Measurements from ENCODE around the gene EBF3.

DNA sequence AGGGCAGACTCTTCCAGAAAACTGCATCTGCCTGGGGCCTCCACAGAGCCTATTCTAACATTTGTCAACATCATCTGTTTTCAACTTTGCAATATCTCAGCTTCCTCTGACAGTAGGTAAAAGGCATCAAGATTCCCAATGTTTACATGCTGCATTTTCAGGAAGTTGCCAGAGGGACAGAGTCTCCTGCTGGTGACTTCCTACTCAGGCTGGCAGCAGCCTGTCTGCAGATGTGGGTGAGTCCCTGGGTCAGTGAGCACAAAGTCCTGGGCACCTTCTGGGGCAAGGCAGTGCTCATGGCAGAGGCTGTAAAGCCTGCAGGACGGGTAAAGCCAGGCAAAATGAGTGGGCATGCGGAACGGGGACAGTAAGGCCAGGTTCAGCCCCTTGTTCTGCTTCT lies 69.4 kb downstream of the EBF3 start:
- TF ChIP-seq, protein P1, sequence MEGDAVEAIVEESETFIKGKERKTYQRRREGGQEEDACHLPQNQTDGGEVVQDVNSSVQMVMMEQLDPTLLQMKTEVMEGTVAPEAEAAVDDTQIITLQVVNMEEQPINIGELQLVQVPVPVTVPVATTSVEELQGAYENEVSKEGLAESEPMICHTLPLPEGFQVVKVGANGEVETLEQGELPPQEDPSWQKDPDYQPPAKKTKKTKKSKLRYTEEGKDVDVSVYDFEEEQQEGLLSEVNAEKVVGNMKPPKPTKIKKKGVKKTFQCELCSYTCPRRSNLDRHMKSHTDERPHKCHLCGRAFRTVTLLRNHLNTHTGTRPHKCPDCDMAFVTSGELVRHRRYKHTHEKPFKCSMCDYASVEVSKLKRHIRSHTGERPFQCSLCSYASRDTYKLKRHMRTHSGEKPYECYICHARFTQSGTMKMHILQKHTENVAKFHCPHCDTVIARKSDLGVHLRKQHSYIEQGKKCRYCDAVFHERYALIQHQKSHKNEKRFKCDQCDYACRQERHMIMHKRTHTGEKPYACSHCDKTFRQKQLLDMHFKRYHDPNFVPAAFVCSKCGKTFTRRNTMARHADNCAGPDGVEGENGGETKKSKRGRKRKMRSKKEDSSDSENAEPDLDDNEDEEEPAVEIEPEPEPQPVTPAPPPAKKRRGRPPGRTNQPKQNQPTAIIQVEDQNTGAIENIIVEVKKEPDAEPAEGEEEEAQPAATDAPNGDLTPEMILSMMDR (conservative IDR thresholded peaks at IDR 0.05 in 1 of 2, IDR thresholded peaks at IDR 0.05 in 1 of 2; ENCODE audit: extremely low read depth in 1 of 2, insufficient read depth in 1 of 2, low read depth in 1 of 2, low read length in 2 of 2), result no peak
- no peak for TF ChIP-seq EZH2 (IDR thresholded peaks at IDR 0.05; ENCODE audit: borderline replicate concordance, low read length)

Measured in mammary epithelial cell (primary cell).